Measurements from ENCODE around the gene TTN.

GRCh38 chr2:178764097-178764496 is 43.1 kb downstream of the TTN start:
- TF ChIP-seq POLR2AphosphoS5 (IDR thresholded peaks at IDR 0.05; ENCODE audit: low read depth, low read length), result no peak
- TF ChIP-seq POLR2A (IDR thresholded peaks at IDR 0.05; ENCODE audit: low read depth, low read length), result no peak
- TF ChIP-seq TAF1 (IDR thresholded peaks at IDR 0.05; ENCODE audit: borderline replicate concordance, low read depth, low read length), result no peak
